Left cardiac atrium (tissue), 4 donors: ENCODE data around the gene GAB2. TPM values are rescaled to one million over a fixed set of nuclear protein-coding genes. Genes with fewer than 3 reads are reported as not detected.
A peak's percentile ranks its signal among the peaks of the same experiment; 100 is the strongest.

Experiments
- ATAC-seq, 2 donors: fragments of 200-7000 bp; cut with Tn5 transposase; one replicate each; pipeline ENCODE4 v1.9.1; 2020; ENCODE audit warnings: mild to moderate bottlenecking in 2 of 2, moderate library complexity in 2 of 2
- DNase-seq: peaks from one replicate; pipeline ENCODE4 v3.0.0-alpha.2; 2020
- intact Hi-C, 2 donors: fragments of 100-400 bp; cut with DNase I; formaldehyde crosslinking; loops; one replicate each; pipeline versions ENCODE4 v1.14.1 to v1.15.1; 2022 to 2023
- total RNA-seq, 2 donors: library from RNA; stranded (reverse); fragmentation: NEBNext Ultra II Directional; extraction: Animal tissue kit (Norgen Biotek cat#: 25700); gene quantifications; one replicate each; pipeline ENCODE4 v1.2.1, GENCODE V29; 2021
- donor health status: DM: no; HTN: yes; CAD: no.
- donor health status: DM: no; HTN: yes; CAD: no; lungs with severe emphysema.
- donor health status: DM: yes; HTN: yes; CAD: no.
- donor health status: Dilated cardiomyopathy.

GAB2 gene
- total RNA-seq, 2 donors from 2014 or later: 24.2 to 31.7 TPM

DNA sequence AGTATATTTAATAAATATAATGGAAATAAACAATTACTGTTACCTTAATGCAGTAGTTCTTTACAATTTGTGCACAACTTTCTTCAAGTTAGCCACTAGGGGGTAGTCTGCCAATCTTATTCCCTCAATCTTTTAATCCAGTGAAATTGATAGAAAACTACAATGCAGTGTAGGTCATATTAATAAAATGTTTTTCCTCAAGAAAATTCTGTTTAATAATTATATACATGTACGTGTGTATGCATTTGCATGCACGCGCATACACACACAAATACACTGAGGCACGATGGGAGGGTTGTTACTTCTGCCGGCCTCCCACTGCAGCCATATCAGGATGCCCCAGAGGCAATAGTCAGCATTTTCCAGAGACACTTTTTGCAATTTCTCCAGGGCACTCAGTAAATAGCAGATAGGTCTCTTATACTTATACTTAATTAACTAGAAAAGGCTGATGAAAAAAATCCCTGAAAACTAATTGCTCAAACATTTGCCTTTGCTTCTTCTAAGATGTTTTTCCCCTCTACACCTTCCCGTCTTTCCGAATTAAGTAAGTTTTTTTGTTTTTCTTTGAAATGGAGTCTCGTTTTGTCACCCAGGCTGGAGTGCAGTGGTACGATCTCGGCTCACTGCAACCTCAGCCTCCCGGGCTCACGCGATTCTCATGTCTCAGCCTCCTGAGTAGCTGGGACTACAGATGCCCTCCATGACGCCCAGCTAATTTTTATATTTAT is 3.1 kb downstream of the GAB2 start:
- no peak for ATAC-seq
- intact Hi-C loops: loop anchor here (5.0 to 10.0 kb wide), 4 partner anchors 60 to 187 kb away; no protein-coding TSS in a partner anchor
- DNase-seq: no peak

DNA sequence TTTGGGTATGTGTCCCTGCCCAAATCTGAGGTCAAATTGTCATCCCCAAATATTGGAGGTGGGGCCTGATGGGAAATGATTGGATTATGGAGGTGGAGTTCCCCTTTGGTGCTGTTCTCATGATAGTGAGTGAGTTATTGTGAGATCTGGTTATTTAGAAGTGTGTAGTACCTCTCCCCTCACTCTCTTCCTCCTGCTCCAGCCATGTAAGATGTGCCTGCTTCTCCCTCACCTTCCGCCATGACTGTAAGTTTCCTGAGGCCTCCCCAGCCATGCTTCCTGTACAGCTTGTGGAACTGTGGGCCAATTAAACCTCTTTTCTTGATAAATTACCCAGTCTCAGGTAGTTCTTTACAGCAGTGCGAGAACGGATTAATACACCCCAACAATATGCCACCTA is 9.0 kb downstream of the GAB2 start:
- intact Hi-C loops: no loop called here
- DNase-seq (no peak), ATAC-seq (no peak)

DNA sequence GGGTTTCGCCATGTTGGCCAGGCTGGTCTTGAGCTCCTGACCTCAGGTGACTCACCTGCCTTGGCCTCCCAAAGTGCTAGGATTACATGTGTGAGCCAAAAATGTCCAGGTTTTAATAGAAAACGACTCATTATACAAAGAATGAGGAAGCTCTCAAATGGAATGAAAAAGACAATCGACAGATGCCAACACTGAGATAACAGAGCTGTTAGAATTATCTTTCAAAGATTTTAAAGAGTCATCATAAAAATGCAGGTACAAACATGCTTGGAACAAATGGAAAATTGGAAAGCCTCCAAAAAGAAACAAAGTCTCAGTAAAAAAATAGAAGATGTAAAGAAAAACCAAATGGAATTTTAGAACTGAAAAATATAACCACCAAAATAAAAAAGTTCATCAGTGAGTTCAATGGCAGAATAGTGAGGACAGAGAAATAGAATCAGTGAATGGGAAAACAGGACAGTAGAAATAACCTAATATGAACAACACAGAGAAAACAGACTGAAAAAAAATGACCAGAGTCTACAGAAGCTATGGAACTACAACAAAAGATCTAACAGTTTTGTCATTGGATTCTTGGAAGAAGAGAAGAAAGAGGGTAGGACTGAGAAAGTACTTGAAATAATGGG is 10.9 kb downstream of the GAB2 start:
- intact Hi-C loops: no loop called here
- ATAC-seq (no peak), DNase-seq (no peak)

DNA sequence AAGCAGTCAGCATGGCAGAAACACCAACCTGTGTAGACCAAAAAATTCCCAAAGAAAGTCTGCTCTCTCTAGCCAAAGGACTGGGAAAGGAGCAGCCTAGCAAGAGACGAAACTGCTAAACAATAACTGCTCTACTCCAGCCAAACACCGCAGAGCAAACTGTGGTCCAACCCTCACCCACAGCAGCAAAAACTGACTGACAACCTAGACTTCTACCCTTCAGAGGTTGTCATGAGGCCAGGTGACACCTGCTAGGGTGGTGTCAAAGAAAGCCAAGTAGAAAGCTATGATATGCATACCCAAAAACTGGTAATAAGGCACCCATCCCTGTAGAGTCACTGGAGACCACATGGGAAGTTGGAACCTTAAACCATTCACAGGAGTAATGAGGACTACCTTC is 11.8 kb downstream of the GAB2 start:
- ATAC-seq (no peak), DNase-seq (no peak)
- intact Hi-C loops: no loop called here

DNA sequence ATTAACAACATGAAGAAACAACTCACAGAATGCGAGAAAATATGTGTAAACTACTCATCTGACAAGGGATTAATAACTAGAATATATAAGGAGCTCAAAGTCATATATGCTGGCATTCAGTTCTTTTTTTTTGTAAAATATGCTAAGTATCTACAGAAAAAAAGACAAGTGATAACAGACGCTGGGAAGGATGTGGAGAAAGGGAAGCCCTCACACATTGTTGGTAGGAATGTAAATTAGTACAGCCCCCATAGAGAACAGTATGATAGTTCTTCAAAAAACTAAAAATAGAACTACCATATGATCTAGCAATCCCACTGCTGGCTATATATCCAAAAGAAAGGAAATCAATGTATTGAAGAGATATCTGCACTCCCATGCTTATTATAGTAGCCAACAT is 13.8 kb downstream of the GAB2 start:
- intact Hi-C loops: no loop called here
- DNase-seq: no peak

DNA sequence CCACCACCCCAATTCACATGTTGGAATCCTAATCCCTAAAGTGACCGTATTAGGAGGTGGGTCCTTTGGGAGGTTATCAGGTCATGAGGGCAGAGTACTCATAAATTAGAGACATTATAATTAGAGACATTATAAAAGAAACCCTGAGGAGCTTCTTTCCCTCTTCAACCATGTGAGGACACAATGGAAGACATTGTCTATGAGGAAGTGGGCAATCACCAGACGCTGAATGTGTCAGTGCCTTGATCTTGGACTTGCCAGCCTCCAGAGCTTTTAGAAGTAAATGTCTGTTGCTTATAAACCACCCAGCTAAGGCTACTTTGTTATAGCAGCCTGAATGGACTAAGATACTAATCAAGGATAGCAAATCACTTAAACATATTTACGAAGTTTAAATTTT is 14.8 kb downstream of the GAB2 start:
- ATAC-seq (no peak), DNase-seq (no peak)
- intact Hi-C loops: no loop called here

More for the DNA sequence above, 13.8 kb downstream of the GAB2 start:
- no peak for ATAC-seq

DNA sequence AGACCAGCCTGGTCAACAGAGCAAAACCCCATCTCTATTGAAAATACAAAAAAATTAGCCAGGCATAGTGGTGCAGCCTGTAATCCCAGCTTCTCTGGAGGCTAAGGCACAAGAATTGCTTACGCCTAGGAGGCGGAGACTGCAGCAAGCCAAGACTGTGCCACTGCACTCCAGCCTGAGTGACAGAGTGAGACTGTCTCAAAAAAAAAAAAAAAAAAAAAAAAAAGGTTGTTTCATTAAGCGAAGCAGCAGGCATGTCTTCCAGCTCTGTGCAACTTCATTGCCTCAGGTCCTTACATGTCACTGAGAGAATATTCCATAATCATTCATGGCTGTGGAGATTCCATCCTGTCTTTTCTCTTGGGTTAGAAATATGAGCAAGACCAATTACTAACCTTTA is 16.9 kb downstream of the GAB2 start:
- ATAC-seq (peak in 1 of 2 donors; percentile 23), DNase-seq (no peak)
- intact Hi-C loops: no loop called here

DNA sequence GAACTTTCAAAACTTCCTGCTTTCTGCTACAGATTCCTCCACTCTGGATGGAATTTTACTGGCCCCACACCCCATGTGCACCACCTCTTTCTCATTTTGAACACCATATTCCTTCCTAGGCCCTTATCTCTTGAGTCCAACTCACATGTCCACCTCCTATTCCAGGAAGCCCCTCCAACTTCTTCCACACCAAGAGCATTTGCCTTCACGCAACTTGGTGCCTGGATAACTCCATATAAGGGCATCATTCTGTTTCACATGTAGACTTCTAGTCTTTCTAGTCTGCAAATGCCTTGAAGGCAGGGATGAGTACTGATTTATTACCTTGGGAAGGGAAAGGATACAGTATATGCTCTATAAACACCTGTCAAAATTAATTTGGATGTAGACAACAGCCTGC is 17.5 kb downstream of the GAB2 start:
- ATAC-seq: no peak
- intact Hi-C loops: no loop called here
- no peak for DNase-seq

DNA sequence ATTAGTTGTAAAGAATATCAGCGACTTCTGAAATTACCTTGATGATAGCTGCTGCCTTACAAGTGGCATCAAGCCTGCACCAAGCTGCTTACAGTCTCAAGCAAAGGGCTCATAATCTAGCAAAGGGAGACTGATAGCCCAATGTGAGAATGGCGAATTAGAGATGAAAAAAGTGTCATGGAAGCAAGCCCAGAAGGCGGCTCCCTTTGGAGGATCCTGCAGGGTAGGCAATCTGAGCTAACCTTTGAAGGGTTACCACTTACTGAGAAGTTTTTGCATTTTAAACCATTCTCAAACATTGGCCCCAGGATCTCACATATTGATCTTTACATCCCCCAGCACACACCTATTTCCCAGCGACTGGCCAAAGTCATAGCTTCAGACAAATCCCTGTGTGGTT is 18.5 kb downstream of the GAB2 start:
- ATAC-seq (no peak), DNase-seq (no peak)
- intact Hi-C loops: no loop called here

DNA sequence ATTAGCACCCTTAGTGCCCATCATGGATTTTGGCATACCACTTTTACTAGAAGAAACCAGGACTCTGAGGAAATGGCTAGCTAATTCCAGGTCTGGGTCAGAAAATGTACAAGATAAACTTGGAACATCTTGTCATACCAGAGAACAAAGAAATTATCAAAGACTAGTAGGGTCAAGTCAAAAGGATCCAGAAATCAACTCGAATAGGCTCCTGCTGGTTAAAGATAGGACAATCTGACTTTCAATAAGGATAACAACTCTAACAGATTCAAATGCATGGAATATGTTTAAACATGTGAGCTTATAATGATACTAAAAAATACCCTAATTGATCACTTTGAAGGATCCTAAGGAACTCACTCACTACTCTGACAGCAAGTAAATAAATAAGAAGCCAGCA is 18.9 kb downstream of the GAB2 start:
- DNase-seq: no peak
- ATAC-seq: no peak
- intact Hi-C loops: no loop called here

DNA sequence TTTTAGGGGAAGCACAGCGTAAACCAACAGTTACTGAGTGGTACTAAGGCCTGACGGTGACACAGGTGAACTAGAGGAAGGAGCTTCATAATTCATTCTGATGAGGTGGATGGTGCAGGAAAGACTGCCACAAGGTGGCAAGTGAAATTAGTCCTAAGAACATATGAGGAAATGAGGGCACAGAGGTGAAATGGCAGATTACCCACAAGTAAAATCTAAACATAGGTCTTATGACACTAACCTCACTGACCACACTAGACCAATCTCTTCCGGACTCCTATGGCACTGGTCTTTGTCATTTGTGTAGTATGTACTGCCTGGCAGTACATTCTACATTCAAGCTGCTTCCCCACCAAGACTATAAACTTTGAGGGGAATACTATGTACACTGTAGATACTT is 20.2 kb downstream of the GAB2 start:
- DNase-seq: no peak
- no peak for ATAC-seq
- intact Hi-C loops: no loop called here

DNA sequence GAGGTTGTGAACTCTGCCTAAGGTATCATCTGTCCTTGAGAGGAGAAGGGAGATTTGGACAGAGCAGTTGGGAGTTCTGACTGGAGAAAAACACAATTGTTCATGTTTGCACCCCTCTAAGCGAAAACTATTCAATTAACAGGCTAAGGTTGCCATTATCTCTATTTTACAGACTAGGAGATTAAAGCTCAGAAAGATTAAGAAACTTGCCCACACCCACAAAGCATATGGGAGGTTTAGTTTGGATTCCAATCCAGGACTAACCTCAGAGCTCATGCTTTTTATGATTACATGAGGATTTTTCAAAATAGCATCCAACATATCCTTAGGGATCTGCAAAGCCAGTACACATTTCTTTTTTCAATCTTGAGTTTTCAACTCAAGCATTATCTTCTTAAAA is 22.0 kb downstream of the GAB2 start:
- ATAC-seq: no peak
- intact Hi-C loops: no loop called here
- no peak for DNase-seq

DNA sequence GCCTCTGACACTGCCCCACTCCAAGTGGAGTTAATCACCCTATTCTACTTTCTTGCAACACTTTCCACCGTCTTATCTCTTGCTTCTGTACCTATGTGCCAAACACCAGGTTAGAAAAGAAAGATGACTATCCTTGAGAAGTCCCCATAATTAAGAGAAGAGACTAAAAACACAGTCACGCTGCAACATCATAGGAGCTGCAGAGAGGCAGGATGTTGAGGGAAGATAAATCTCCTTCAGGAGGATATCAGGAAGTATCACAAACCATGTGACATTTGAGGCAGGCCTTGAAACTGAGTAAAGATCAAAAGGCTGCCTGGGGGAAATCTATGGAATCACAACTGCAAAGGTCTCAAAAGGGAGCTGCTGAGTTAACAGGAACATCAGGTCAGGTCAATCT is 24.8 kb downstream of the GAB2 start:
- no peak for DNase-seq
- ATAC-seq: peak in 1 of 2 donors; percentile 21
- intact Hi-C loops: no loop called here

DNA sequence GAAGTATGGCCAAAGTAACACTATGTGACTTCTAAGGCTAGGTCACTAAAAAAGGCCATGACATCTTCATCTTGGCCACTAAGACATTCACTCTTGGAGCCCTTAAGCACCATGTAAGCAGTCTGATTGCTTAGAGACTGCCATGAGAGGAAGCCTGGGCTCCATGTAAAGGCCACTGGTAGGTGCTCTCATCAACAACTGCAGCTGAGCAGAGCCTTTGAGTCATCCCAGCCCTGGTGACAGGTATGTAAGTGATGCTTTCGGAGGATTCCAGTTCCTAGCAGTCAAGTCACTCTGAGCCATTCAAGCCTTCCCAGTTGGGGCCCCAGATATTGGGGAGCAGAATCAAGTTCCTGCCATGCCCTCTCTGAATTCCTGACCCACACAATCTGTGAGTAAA is 26.2 kb downstream of the GAB2 start:
- DNase-seq (no peak), ATAC-seq (no peak)
- intact Hi-C loops: no loop called here

DNA sequence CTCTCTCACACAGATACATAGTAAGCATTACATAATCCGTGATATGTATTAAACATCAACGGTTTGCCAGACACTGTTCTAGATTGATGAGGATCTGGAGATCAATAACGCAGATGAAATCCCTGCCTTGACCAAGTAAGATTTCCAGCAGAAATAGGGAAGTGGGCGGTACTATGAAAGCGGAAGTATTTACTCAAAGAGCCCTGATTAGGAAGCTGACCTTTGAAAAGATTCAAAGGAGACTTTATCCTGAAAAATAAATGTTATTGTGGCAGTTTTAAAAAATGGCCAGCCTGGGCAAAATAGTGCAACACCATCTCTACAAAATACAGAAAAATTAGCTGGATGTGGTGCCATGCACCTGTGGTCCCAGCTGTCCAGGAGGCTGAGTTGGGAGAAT is 26.8 kb downstream of the GAB2 start:
- intact Hi-C loops: no loop called here
- ATAC-seq: no peak
- DNase-seq: no peak

DNA sequence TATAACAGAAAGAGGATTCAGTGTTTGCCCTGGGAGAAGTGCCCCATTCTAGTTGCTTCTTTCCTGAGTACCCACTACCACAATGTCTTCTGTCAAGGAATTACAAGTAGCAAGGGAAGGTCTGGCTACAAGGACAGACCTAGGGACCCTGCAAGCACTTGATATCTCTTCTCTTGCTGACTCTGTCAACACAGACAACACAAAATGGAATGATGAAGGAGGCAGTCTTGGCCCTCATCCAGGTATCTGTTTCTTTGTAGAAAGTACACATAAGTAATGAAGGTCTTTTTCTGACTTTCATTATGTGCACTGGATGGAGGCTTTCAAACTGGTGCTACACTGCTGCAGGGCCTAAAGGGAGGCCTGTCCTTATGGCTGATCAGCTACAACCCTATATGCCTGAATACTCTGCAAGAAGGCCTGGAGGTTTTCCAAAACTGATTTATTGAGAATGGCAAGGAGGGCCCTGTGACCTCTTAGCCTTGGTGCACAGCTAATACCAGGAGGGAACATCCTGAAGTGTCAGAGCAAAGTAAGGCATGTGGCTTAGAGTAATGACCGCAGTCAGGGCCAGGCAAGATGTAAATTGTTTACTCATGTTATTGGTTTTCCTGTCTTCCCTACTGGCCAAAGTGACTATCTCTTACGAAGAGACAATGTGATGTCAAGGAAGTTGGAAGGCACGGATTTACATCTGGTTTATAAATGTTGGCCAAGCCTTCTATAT is 31.2 kb downstream of the GAB2 start:
- intact Hi-C loops: no loop called here
- DNase-seq (no peak), ATAC-seq (no peak)

DNA sequence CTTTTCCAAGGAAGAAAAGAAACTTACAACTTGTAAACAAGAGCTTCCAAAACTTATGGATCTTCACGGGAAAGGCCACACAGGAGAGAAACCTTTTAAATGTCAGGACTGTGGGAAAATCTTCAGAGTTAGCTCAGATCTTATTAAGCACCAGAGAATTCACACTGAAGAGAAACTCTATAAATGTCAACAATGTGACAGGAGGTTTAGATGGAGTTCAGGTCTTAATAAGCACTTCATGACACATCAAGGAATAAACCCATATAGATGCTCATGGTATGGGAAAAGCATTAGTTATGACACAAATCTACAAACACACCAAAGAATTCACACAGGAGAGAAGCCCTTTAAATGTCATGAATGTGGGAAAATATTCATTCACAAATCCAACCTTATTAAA is 32.4 kb downstream of the GAB2 start:
- DNase-seq (no peak), ATAC-seq (no peak)
- intact Hi-C loops: no loop called here

DNA sequence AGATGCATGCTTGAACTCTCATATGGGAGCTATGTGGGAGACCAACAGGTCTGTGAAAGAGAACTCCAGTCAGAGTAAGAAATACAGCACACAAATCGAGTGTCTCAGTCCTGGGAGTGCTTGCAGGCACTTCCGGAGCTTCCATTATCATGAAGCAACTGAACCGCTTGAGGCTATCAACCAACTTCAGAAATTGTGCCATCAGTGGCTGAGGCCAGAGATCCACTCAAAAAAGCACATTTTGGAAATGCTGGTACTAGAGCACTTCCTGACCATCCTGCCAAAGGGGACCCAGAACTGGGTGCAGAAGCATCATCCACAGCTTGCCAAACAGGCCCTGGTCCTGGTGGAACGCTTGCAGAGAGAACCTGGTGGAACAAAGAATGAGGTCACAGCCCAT is 33.4 kb downstream of the GAB2 start:
- no peak for DNase-seq
- ATAC-seq: no peak
- intact Hi-C loops: no loop called here

DNA sequence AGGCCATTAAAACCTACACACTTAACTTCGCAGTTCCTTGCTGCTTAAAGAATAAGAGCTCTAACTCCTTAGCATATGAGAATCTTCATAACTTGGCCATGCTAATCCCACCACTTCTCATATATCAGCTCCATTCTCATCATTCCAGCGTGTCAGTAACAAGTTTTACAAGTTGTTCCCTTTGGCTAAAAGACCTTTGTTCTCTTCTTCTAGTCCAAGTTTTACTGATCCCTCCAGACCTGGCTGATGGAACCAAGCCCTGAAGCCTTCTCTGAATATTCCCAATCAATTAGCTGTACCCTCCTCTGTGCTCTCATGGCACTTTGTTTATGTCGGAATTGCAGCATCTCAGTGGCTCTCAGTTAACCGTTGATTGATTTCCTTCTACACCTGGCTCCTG is 35.8 kb downstream of the GAB2 start:
- DNase-seq: no peak
- intact Hi-C loops: no loop called here
- peak in 1 of 2 donors; percentile 25 for ATAC-seq

DNA sequence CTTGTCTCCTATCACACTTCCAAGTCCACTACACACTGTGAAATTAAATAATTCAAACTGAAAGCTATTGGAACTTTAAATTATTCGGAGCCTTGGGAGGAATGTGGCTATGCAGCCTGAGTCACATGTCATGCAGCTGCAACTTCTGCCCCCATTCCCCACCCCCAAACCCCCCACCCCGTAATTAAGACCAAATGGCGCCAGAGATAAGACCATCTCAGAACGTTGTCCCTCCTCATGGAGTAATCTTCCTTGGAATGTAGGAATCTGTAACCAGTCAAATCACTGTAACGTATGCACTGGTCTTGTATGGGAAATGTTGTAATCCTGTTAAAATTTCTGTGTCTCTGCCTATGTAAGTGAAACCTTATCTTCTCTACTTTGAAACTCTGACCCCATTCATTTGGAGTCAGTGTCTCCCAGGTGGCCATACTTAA is 37.0 kb downstream of the GAB2 start:
- ATAC-seq: no peak
- no peak for DNase-seq
- intact Hi-C loops: no loop called here
